GM12865 (cell line): ENCODE measurements around the gene PROM2.

Experiments
- DNase-seq: peaks from one replicate; pipeline ENCODE4 v3.0.0; 2010; ENCODE audit warnings: low read depth
- H3K4me3 ChIP-seq: 2 replicates; pipeline ENCODE4 v1.5.1; 2011; ENCODE audit warnings: mild to moderate bottlenecking, low read depth, low read length, control low read depth
- TF ChIP-seq, protein P1 (sequence below): IDR thresholded peaks from 2 replicates; pipeline ENCODE4 v1.5.1; 2011; ENCODE audit warnings: low read length, control low read depth, low read depth, inconsistent platforms; ENCODE audit not compliant: insufficient read depth; ENCODE audit errors: missing control alignments

The PROM2 gene

DNA sequence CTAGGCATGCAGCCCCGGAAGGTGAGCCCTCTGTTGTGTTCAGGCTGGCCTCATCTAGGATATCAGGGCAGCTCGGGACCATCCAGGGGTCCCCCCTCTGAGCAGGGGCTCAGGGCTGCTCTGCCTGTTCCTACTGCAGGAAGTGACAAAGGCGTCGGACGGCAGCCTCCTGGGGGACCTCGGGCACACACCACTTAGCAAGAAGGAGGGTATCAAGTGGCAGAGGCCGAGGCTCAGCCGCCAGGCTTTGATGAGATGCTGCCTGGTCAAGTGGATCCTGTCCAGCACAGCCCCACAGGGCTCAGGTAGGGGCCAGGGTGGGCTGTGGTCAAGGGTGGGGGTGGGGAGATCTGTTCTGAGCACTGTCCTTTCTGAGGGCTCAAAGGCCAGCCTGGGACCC is 36.0 kb downstream of the PROM2 start:
- no peak for DNase-seq
- H3K4me3 ChIP-seq: no peak overlapping the region
- TF ChIP-seq, protein P1, sequence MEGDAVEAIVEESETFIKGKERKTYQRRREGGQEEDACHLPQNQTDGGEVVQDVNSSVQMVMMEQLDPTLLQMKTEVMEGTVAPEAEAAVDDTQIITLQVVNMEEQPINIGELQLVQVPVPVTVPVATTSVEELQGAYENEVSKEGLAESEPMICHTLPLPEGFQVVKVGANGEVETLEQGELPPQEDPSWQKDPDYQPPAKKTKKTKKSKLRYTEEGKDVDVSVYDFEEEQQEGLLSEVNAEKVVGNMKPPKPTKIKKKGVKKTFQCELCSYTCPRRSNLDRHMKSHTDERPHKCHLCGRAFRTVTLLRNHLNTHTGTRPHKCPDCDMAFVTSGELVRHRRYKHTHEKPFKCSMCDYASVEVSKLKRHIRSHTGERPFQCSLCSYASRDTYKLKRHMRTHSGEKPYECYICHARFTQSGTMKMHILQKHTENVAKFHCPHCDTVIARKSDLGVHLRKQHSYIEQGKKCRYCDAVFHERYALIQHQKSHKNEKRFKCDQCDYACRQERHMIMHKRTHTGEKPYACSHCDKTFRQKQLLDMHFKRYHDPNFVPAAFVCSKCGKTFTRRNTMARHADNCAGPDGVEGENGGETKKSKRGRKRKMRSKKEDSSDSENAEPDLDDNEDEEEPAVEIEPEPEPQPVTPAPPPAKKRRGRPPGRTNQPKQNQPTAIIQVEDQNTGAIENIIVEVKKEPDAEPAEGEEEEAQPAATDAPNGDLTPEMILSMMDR: no peak

- TF ChIP-seq, protein P1: no peak
- no peak overlapping the region for H3K4me3 ChIP-seq
- no peak for DNase-seq
These were observed 36.4 kb downstream of the PROM2 start for GRCh38 chr2:95310651-95311050.

GRCh38 chr2:95311815-95312542 is 37.7 kb downstream of the PROM2 start:
- TF ChIP-seq, protein P1: no peak
- no peak for DNase-seq

GRCh38 chr2:95312543-95313201 is 38.4 kb downstream of the PROM2 start:
- TF ChIP-seq, protein P1: no peak
- DNase-seq: no peak
- no peak overlapping the region for H3K4me3 ChIP-seq

More at GRCh38 chr2:95311815-95312542, 37.7 kb downstream of the PROM2 start:
- no peak overlapping the region for H3K4me3 ChIP-seq

GRCh38 chr2:95313296-95314131 is 39.3 kb downstream of the PROM2 start:
- DNase-seq: no peak
- TF ChIP-seq, protein P1: no peak

GRCh38 chr2:95314598-95314963 is 40.3 kb downstream of the PROM2 start:
- no peak for DNase-seq
- H3K4me3 ChIP-seq: no peak overlapping the region
- TF ChIP-seq, protein P1: no peak

More at GRCh38 chr2:95313296-95314131, 39.3 kb downstream of the PROM2 start:
- no peak overlapping the region for H3K4me3 ChIP-seq
